A549 treated with RU486 at 1 μM for 4 hours (cell line): ENCODE results near the gene ZNF724. TPM values are rescaled to one million over a fixed set of nuclear protein-coding genes. Genes with fewer than 3 reads are reported as not detected.

Experiments used
- total RNA-seq: library from RNA; stranded (reverse); fragments of 200-300 nt; extraction: Qiagen RNA extraction; gene quantifications from 5 replicates; pipeline ENCODE4 v1.2.3, GENCODE V29; 2022; ENCODE audit warnings: low read depth

Gene ZNF724
- total RNA-seq: 0.35 to 0.98 TPM (median 0.75 TPM) in 5 replicates

DNA sequence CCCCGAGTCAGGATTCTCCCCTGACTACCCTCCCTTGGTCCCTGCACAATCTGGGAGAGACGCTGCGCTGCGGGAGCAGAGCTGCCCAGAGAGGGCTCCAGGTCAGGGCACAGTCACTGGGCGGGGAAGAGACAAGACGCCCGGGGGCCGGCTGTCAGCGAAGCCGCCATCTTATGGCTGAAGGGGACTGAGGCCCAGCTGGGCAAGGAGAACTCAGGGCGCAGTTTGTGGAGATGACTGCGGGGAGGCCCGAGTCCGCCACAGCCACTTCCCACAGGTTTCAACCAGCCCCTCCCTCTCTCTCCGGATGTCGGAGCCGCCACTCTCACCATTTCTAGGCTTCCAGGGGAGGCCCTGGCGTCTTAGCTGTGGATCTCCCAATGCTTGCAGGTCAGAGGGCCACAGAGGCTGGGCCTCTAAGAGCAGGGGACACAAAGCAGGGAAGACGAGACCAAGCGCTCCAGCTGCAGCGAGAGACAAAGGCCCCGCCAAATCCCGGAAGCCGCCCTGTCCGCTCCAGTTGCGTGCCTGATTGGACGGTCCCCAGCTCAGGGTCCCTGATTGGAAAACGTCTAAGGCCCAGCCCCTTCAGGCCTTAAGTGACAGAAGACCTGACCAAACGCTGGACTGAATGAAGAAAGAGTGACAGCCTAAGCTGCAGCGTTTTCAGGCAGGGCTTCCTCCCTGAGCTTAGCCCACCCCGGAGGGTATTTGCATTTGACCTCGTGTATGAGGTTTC, at the start of gene ZNF724:
TSS of gene ZNF724 (minus strand) at position 484 of the 739 bp plus-strand sequence. CDS start at position 332, 152 bp downstream.

Other genes starting within 250 kb of the ZNF724 start
- gene ZNF728, start 247.2 kb downstream of the ZNF724 start, total RNA-seq: not detected in 5 replicates
- not detected in 5 replicates for gene ZNF730, start 133.4 kb downstream of the ZNF724 start, total RNA-seq
- gene ZNF91, start 145.1 kb upstream of the ZNF724 start, total RNA-seq: 0.07 to 0.37 TPM (median 0.16 TPM) in 5 replicates